ENCODE measurements around the gene HSPA9.

DNA sequence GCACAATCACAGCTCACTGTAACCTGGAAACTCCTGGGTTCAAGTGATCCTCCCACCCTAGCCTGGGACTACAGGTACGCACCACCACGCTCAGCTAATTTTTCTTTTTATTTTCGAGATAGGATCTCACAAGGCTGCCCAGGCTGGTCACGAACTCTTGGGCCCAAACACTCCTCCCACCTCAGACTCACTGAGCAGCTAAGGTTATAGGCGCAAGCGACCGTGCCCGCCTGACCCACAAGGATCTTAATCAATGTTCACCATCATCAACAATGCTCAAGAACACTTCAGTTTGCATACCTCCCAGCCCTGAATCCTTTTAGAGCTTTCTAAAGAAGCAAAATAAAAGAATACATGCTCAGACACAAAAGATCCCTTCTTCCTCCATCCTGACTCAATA is 45.4 kb downstream of the HSPA9 start:
- TF ChIP-seq ZNF436 (CRISPR knock-in tag; IDR thresholded peaks at IDR 0.05) (no peak), SIN3A (IDR thresholded peaks at IDR 0.05; ENCODE audit: borderline replicate concordance in 2 of 2, control insufficient read depth in 1 of 2, low read depth in 2 of 2, low read length in 2 of 2) (no peak), FOS (IDR thresholded peaks at IDR 0.05; ENCODE audit: extremely low read depth, insufficient read length) (no peak)
- TF ChIP-seq, protein P1, sequence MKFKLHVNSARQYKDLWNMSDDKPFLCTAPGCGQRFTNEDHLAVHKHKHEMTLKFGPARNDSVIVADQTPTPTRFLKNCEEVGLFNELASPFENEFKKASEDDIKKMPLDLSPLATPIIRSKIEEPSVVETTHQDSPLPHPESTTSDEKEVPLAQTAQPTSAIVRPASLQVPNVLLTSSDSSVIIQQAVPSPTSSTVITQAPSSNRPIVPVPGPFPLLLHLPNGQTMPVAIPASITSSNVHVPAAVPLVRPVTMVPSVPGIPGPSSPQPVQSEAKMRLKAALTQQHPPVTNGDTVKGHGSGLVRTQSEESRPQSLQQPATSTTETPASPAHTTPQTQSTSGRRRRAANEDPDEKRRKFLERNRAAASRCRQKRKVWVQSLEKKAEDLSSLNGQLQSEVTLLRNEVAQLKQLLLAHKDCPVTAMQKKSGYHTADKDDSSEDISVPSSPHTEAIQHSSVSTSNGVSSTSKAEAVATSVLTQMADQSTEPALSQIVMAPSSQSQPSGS (CRISPR knock-in tag; IDR thresholded peaks at IDR 0.05), result no peak

Data from K562 (cell line).